Activated CD4-positive, alpha-beta T cell treated with anti-CD3 and anti-CD28 coated beads, Interleukin-2, Interleukin-6, amounts not matched to agents 100 ng/mL and 50 ng/mL, durations not matched to agents 16 hours and 8 hours (primary cell): ENCODE results near the gene OSBP2.
A peak's percentile ranks its signal among the peaks of the same experiment; 100 is the strongest.

ENCODE experiments used
- DNase-seq: peaks from one replicate; pipeline ENCODE4 v3.0.0-alpha.2; 2020

OSBP2 gene

DNA sequence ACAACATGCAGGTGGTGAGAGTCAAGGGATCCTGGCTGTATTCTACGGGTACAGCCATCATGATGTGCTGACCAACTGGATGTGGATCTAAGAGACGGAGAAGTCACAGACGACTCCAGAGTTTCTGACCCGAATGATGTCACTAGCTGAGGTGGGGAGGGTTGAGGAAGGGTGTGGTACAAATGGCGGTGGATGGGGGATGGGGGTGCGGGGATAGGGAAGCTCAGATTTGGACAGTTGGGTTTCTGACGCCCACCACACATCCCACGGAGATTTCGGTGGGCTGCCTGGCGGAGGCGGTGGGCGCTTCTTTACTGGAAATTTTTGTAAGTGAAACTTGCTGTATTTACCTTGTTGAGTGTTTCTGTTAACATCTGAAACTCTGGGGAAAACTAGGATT, 126.7 kb downstream of the OSBP2 start:
- no peak for DNase-seq

DNA sequence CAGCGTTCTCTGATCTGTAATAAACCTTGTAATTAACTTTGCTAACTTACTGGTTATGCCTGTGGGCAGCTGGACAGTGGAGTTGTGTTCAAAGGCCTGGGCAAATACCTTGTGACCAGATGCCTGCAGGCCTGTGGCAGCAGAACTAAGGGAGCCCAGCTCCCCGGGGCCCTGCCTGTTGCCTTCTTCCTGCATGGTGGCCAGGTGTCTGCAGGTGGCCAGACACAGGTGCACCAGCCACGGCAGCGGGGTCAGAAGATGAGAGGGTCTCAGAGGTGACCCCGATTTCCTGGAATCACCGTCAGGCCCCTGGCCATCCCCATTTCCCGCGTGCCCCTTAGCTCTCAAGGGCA, 127.2 kb downstream of the OSBP2 start:
- DNase-seq: no peak

DNA sequence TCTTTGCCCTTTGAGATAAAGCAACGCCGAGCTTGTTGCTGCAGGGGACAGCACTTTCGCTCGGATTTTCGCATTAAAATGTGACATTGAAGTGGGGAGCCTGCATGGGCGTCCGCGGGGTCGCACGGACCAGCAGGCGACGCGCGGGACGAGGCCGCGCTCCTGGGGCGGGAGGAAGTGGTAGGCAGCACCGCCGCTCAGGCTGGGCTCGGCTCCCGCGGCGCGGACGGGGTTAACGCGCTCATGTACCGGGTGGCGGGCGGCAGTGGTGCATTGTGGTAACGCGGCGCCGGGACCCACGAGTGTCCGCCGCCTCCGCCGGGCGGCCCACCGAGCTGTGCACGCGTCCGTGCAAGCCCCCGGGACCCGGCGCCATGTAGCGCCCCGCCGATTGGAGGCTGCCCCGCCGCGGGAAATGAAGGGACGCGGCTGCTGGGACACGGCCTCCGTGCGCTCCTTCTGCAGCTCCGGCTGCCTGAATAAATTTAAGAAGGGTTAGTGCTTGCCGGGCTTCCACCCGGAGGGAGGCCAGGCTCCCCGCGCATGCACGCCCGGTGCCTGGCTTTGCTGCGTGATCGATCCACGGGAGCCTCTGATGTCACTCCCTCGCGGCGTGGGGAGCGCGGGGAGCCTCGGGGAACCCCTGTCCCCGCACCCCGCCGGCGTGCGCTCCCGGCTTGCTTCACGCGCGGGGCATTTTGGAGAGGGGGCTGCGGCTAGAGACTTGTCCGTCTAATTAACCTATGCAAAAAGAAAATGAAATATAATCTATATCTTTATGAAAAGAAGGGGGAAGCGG, 127.7 kb downstream of the OSBP2 start:
- DNase-seq: no peak

DNA sequence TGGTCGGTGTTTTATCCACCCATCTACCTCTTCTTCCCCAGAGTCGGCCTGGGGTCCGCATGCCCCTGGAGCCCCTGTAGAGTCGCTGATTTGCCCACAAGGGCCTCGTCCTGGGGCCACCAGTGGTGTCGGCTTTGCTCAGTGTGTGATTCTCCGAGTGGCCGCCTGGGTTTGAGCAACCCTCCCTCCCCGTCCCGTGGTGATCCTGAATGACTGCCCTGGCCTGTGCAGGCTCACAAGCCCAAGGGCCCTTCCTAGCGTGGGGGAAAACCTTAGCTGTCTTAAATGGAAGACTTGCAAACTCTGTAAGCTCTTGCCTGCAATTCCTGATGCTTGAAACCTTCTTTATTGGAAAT, 128.3 kb downstream of the OSBP2 start:
- DNase-seq: no peak

GRCh38 chr22:30824096-30824495, 129.4 kb downstream of the OSBP2 start:
- DNase-seq: no peak

DNA sequence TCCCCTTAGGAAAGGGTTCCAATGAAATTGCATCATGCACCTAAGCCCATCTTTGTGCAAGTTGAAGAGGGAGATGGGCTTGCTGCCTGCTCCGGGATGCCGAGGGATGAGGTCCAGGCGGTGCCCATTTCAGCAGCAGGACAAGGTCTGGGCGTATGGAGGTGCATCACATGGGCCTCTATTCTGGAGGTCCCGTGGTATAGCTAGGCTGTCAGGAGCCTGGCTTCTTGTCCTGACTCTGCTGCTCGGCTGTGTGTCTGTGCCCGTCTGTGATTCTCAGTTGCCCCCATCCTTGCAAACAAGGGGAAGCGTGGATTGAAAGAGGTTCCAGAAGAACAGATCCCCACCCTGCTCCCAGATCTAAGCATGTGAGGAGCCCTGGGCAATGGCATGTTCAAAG, 130.0 kb downstream of the OSBP2 start:
- DNase-seq: no peak

- DNase-seq: no peak
Observed at GRCh38 chr22:30825711-30826505, 131.2 kb downstream of the OSBP2 start.

DNA sequence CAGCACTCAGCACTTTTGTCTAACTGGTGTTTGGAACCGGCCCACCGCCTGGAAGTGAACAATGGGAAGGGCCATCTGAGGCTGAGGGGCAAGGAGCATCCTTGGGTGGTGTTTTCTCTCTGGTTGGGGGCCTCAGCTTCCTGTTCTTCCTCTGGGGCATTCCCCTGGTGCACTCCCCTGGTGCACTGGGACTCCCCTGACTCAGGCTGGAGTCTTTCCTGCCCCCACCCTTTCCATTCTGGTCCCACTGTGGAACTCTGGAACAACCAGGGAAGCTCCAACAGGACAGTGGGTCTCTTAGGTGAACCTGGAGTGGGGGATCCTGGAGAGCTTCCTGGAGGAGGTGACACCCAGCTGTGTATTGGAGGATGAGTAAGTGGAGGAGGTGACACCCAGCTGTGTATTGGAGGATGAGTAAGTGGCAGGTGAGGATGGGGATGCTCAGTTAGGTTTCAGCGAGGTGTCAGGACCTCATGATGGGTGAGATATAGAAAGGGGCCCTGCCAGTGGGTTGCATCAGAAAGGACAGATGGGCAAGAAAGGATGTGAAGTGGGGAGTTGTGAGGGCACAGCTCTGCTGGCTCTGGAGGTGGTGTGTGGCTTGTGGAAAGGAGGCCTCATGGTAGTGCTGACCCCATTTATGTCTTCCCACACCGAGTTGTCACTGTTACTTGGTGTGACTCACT, 132.1 kb downstream of the OSBP2 start:
- peak; percentile 17 for DNase-seq

- DNase-seq: no peak
Observed at GRCh38 chr22:30827646-30828045, 133.0 kb downstream of the OSBP2 start.

DNA sequence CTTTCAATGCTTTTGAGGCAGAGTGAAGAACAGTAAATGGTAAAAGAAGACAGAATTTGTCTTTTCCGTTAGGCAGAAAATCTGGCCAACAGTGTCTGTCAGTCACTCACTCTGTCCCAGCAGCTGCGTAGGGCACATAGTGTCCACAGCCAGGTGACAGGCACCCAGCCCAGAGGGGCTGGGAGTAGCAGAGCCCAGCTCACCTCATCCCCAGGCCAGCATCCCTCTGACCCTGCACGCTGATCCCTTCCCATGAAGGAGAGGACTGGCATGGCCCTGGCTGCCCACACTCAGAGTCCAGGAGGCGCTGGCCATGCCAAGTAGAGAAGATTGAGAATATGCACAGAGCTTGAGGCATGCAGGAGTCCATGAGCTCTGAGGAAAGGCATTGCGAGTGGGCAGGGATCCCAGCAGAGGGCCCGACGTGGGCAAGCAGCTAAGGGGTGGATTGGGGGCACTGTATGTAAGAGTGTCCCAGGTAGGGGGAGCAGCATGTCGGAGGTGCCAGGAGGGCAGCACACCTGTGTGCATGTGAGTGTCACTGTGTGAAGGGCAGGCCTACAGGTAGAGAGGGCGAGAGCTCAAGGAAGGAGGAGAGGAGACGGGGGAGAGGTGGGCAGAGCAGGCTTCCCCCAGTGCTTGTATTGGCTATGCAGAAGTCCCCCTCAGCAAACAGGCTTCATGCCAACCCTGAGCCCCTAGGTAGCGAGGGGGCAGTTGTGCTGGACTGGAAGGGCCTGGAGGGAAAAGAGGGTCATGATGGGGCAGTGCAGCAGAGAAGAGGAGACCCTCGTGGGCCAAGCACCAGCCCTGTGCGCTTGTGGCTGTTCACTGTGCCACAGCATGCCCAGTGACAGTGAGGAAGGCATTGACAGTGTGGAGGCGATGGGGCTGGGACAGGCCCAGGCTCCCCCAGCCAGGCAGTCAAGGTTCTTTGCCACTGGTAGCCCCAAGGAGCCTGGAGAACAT, 133.8 kb downstream of the OSBP2 start:
- no peak for DNase-seq

- no peak for DNase-seq
Observed at GRCh38 chr22:30829901-30830550, 135.4 kb downstream of the OSBP2 start.

GRCh38 chr22:30830907-30831306, 136.2 kb downstream of the OSBP2 start:
- no peak for DNase-seq

- no peak for DNase-seq
Observed at GRCh38 chr22:30832407-30832987, 137.8 kb downstream of the OSBP2 start.

DNA sequence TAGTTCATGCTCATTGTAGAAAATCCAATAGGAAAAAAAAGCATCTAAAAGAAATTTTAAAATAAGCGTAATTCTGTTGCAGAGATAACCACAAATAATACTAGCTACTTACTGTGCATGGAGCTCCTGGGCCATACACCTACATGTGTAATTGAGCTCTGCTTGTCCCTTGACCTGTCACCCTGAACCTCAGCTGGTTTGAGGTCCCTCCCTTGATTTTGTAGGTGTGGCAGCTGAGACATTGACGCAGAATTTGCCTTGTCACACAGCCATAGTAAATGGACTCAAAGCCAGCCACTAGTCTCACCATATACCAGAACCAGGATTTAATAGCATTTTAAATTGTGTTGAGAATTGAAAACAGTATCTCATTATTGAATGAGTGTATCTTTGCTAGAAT, 138.6 kb downstream of the OSBP2 start:
- no peak for DNase-seq

DNA sequence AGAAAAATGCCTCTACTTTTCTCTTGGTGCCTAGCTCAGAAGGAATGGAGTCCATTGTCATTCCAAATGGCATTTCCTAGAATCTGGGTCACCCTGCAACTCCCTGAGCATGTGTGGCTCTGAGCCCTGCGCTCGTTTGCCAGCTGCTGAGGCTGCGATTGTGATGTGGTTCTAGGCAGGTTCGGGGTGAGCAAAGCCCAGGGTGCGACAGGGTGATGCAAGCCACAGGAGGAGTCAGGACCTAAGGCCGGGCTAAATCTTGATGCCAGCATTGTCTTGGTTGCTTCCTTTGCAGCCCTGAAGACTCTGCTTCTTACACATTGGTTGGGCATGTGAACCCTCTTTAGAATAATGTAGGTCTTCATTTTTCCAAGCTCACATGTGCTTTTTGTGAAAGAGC, 142.9 kb downstream of the OSBP2 start:
- no peak for DNase-seq

GRCh38 chr22:30838111-30838510, 143.4 kb downstream of the OSBP2 start:
- no peak for DNase-seq

DNA sequence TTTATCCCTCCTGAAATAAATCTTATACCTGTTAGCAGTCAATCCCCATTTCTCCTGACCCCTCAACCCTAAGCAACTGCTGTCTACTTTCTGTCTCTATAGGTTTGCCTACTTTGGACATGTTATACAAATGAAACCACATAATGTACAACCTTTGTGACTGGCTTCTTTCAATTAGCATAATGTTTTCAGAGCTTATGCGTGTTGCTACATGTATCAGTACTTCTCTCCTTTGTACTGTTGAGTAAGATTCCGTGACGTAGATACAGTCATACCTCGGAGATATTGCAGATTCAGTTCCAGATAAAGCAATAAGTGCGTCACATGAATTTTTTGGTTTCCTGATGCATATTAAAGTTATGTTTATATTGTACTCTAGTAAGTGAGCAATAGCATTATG, 146.6 kb downstream of the OSBP2 start:
- no peak for DNase-seq

DNA sequence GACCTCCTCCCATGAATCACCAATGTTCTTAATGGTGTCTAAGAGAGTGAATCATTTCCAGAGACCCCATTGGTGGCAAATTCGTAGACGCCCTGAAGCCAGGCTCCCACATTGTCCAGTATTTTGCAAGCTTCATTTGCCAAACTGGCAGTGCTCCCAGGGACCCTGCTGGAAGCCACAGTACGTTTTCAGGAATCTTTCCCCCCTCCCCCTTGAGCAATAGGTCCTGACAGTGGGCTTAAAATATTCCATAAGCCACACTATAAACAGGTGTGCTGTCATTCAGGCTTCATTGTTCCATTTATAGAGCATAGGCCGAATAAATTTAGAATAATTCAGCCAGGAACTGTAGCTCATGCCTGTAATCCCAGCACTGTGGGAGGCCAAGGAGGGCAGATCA, 148.6 kb downstream of the OSBP2 start:
- DNase-seq: no peak

DNA sequence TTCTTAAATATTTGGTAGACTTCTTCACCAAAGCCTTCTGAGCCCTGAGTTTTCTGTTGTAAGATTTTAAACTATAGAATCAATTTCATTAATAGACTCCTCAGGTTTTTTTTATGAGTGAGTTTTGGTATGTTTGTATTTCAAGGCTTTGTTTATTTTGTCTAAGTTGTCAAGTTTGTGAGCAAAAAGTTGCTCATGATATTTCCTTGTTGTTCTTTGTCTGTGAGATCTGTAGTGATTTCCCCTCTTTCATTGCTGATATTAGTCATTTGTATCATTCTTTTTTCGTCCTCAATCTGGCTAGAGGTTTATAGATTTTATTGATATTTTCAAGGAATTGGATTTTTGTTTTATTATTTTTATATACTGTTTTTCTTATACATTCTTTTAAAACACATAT, 152.9 kb downstream of the OSBP2 start:
- no peak for DNase-seq

GRCh38 chr22:30855266-30855665, 160.6 kb downstream of the OSBP2 start:
- DNase-seq: no peak

DNA sequence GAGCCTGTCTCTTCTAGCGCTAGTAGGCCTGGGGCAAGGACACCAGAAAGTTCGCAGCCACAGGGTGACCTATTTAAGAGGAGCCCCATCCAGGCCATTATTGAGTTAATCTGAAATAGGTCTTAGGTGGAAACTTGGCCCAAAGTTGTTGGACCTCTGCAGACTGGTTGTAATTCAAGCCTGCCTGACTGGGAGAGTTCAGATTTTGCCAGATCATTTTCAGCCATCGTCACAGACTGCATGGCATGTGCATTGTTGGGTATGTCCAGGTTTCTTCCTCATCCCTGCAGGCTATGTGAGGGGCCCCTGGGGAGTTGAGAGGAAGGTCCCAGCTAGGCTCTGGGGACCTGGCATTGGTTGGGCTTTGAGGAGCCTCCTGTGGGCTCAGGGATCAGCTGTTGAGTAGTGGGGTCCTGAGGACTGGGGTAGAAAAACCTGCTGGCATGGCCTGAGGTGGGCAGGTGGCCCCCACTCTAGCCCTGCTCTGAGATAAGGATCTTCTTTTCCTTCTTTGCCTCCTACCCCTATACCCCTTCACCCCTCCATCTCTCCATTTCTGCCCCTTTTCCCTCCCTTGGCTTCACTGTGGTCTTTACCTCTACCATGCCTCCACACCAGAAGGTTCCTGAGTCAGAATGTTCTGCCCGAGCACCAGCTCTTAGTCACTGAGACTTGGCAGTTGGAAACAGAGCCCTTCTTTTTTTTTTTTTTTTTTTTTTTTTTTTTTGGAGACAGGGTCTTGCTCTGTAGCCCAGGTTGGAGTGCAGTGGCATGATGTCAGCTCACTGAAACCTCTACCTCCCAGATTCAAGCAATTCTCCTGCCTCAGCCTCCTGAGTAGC, 161.2 kb downstream of the OSBP2 start:
- no peak for DNase-seq
